NT2/D1 (cell line): Measurements from ENCODE around the gene RPS6KA2.

ENCODE experiments used
- SUZ12 ChIP-seq: IDR thresholded peaks from 2 replicates; pipeline ENCODE4 v1.6.1; 2011; ENCODE audit not compliant: insufficient read length, insufficient read depth; ENCODE audit errors: extremely low read depth
- YY1 ChIP-seq: IDR thresholded peaks from 2 replicates; pipeline ENCODE4 v1.6.1; 2011; ENCODE audit not compliant: insufficient read length, insufficient read depth
- ZNF274 ChIP-seq: IDR thresholded peaks from 2 replicates; pipeline ENCODE4 v1.6.1; 2011; ENCODE audit warnings: mild to moderate bottlenecking, low read depth, low read length

- TF ChIP-seq ZNF274 (no peak), YY1 (no peak), SUZ12 (no peak)
Measured at GRCh38 chr6:166640342-166641043, 13.4 kb upstream of the RPS6KA2 start.
